Stimulated activated CD4-positive, alpha-beta T cell treated with anti-CD3 and anti-CD28 coated beads, Interleukin-12 subunit alpha, Interleukin-12 subunit beta, amount 100 ng/mL, for 4 hours (primary cell): ENCODE measurements around the gene KLC3.
"Not testable (repeated sequence)": the region's sequence is repeated elsewhere in the genome, so short reads cannot be mapped to it uniquely, and the experiment has no call there.

Experiments used
- DNase-seq: peaks from one replicate; pipeline ENCODE4 v3.0.0-alpha.2; 2020

The KLC3 gene

GRCh38 chr19:45320997-45321775 lies 19.4 kb upstream of the KLC3 start:
- DNase-seq = no peak

- DNase-seq = no peak
These were observed 18.7 kb upstream of the KLC3 start for GRCh38 chr19:45321848-45322247.

- DNase-seq = no peak
These were observed 18.2 kb upstream of the KLC3 start for GRCh38 chr19:45322311-45322710.

GRCh38 chr19:45322744-45323281 lies 17.7 kb upstream of the KLC3 start, which contains the start of gene CKM:
TSS of gene CKM (minus strand) at chr19:45322875. CDS start at chr19:45319713, 3,162 bp downstream.
- no peak for DNase-seq

GRCh38 chr19:45323671-45324081 lies 16.9 kb upstream of the KLC3 start:
- DNase-seq = no peak

- no peak for DNase-seq
These were observed 16.1 kb upstream of the KLC3 start for GRCh38 chr19:45324349-45324907.

- no peak for DNase-seq
These were observed 13.0 kb upstream of the KLC3 start for GRCh38 chr19:45327404-45328143.

- no peak for DNase-seq
These were observed 9.1 kb upstream of the KLC3 start for GRCh38 chr19:45331411-45331810.

GRCh38 chr19:45333609-45334303 lies 6.8 kb upstream of the KLC3 start:
- DNase-seq = no peak

GRCh38 chr19:45334881-45335280 lies 5.7 kb upstream of the KLC3 start:
- not testable (repeated sequence) for DNase-seq

GRCh38 chr19:45336696-45337251 lies 3.8 kb upstream of the KLC3 start:
- DNase-seq = no peak

GRCh38 chr19:45339629-45340028 lies 921 bp upstream of the KLC3 start:
- no peak for DNase-seq

GRCh38 chr19:45340899-45341453 lies 426 bp downstream of the KLC3 start:
- no peak for DNase-seq

- no peak for DNase-seq
These were observed 2.4 kb downstream of the KLC3 start for GRCh38 chr19:45342911-45343310.

GRCh38 chr19:45344621-45345505 lies 4.3 kb downstream of the KLC3 start:
- DNase-seq = no peak

GRCh38 chr19:45345506-45345860 lies 4.9 kb downstream of the KLC3 start:
- DNase-seq = no peak

- no peak for DNase-seq
These were observed 5.9 kb downstream of the KLC3 start for GRCh38 chr19:45346449-45346848.

- DNase-seq = no peak
These were observed 7.2 kb downstream of the KLC3 start for GRCh38 chr19:45347570-45348366.

- DNase-seq = no peak
These were observed 8.0 kb downstream of the KLC3 start for GRCh38 chr19:45348367-45349125.

GRCh38 chr19:45349126-45349415 lies 8.5 kb downstream of the KLC3 start:
- DNase-seq = no peak
